Neural progenitor cell (in vitro differentiated cells): Measurements from ENCODE around the gene CASTOR1. TPM values are rescaled to one million over a fixed set of nuclear protein-coding genes. Genes with fewer than 3 reads are reported as not detected.

ENCODE experiments used
- DNase-seq: peaks from one replicate; pipeline ENCODE4 v3.0.0-alpha.2; 2016; ENCODE audit warnings: low spot score
- H2AFZ ChIP-seq: fragments of 200-600 bp; sonication (generic); replicated peaks from 2 replicates; pipeline ENCODE4 v1.6.1; 2016; ENCODE audit warnings: antibody characterized with exemption
- H3F3A ChIP-seq: fragments of 200-600 bp; sonication (generic); 2 replicates; pipeline ENCODE4 v1.6.1; 2016; ENCODE audit warnings: antibody characterized with exemption, low read depth
- H3K27ac ChIP-seq: fragments of 200-600 bp; sonication (generic); 2 replicates; pipeline ENCODE4 v1.5.1; 2016; ENCODE audit warnings: mild to moderate bottlenecking
- H3K27me3 ChIP-seq: fragments of 200-600 bp; sonication (generic); 2 replicates; pipeline ENCODE4 v1.6.1; 2016; ENCODE audit warnings: mild to moderate bottlenecking, moderate library complexity
- H3K36me3 ChIP-seq: fragments of 200-600 bp; sonication (generic); 2 replicates; pipeline ENCODE4 v1.5.1; 2016
- H3K4me1 ChIP-seq: fragments of 200-600 bp; sonication (generic); 2 replicates; pipeline ENCODE4 v1.6.1; 2016; ENCODE audit warnings: mixed run types
- H3K4me2 ChIP-seq: fragments of 200-600 bp; sonication (generic); 2 replicates; pipeline ENCODE4 v1.6.1; 2016
- H3K4me3 ChIP-seq: fragments of 200-600 bp; sonication (generic); 2 replicates; pipeline ENCODE4 v1.5.1; 2016
- H3K79me2 ChIP-seq: fragments of 200-600 bp; sonication (generic); 2 replicates; pipeline ENCODE4 v1.6.1; 2016; ENCODE audit warnings: low read depth
- H3K9ac ChIP-seq: fragments of 200-600 bp; sonication (generic); 2 replicates; pipeline ENCODE4 v1.6.1; 2016
- H3K9me3 ChIP-seq: fragments of 200-600 bp; sonication (generic); 2 replicates; pipeline ENCODE4 v1.5.1; 2016; ENCODE audit warnings: low read depth
- H4K20me1 ChIP-seq: fragments of 200-600 bp; sonication (generic); 2 replicates; pipeline ENCODE4 v1.6.1; 2016; ENCODE audit warnings: low read depth
- H3K27ac Mint-ChIP-seq: 3 replicates; pipeline ENCODE4 v1.8.0; 2021; ENCODE audit warnings: mixed read lengths
- H3K27me3 Mint-ChIP-seq: 2 replicates; pipeline ENCODE4 v1.8.0; 2022; ENCODE audit warnings: low read depth, mild to moderate bottlenecking, inconsistent platforms, moderate library complexity, mixed read lengths; ENCODE audit not compliant: insufficient read depth
- H3K36me3 Mint-ChIP-seq: 3 replicates; pipeline ENCODE4 v1.8.0; 2021; ENCODE audit warnings: mixed read lengths
- H3K4me1 Mint-ChIP-seq: 3 replicates; pipeline ENCODE4 v1.8.0; 2021; ENCODE audit warnings: mixed read lengths
- H3K4me3 Mint-ChIP-seq: 3 replicates; pipeline ENCODE4 v1.8.0; 2021; ENCODE audit warnings: mild to moderate bottlenecking, moderate library complexity, mixed read lengths
- H3K9me3 Mint-ChIP-seq: 3 replicates; pipeline ENCODE4 v1.8.0; 2020; ENCODE audit warnings: mixed read lengths
- CTCF ChIP-seq: fragments of 200-600 bp; sonication (generic); IDR thresholded peaks from 2 replicates; pipeline ENCODE4 v1.5.1; 2017; ENCODE audit warnings: antibody characterized with exemption, mild to moderate bottlenecking
- EZH2 ChIP-seq: fragments of 200-600 bp; sonication (generic); IDR thresholded peaks from 2 replicates; pipeline ENCODE4 v1.6.1; 2017; ENCODE audit warnings: antibody characterized with exemption, mild to moderate bottlenecking, moderate library complexity
- EZH2phosphoT487 ChIP-seq: fragments of 200-600 bp; sonication (generic); IDR thresholded peaks from 2 replicates; pipeline ENCODE4 v1.6.1; 2017; ENCODE audit warnings: antibody characterized with exemption
- total RNA-seq: library from RNA; depleted of rRNA; stranded (reverse); fragments of >200 nt; gene quantifications from 2 replicates; pipeline ENCODE4 v1.2.3, GENCODE V29; 2015; ENCODE audit warnings: low replicate concordance

Gene CASTOR1
- total RNA-seq, 1 donor from 2014 or later: 6.2 TPM

GRCh38 chr22:30320021-30320556 lies 30.8 kb upstream of the CASTOR1 start:
- no peak overlapping the region for H3K4me2 ChIP-seq
- no peaks in the 10 kb centered on the region for H3K27me3 ChIP-seq
- no peaks in the 10 kb centered on the region for H3K4me1 ChIP-seq
- H3K79me2 ChIP-seq: no peaks in the 10 kb centered on the region
- H3K4me3 Mint-ChIP-seq: no peak overlapping the region
- H3K36me3 Mint-ChIP-seq: no peaks in the 10 kb centered on the region
- peaks cover 7% of the 10 kb centered on the region for H3K4me1 Mint-ChIP-seq
- no peak for DNase-seq
- no peak for TF ChIP-seq CTCF
- no peak for TF ChIP-seq EZH2
- TF ChIP-seq EZH2phosphoT487: no peak
- H3K36me3 ChIP-seq: no peaks in the 10 kb centered on the region
- no peaks in the 10 kb centered on the region for H3F3A ChIP-seq
- no peaks in the 10 kb centered on the region for H3K9me3 Mint-ChIP-seq
- H3K4me3 ChIP-seq: no peak overlapping the region
- H3K9me3 ChIP-seq: no peaks in the 10 kb centered on the region
- no peak overlapping the region for H2AFZ ChIP-seq
- H3K27me3 Mint-ChIP-seq: no peaks in the 10 kb centered on the region
- no peak overlapping the region for H3K27ac Mint-ChIP-seq
- peaks cover 18% of the 10 kb centered on the region for H4K20me1 ChIP-seq
- no peak overlapping the region for H3K27ac ChIP-seq
- no peak overlapping the region for H3K9ac ChIP-seq

DNA sequence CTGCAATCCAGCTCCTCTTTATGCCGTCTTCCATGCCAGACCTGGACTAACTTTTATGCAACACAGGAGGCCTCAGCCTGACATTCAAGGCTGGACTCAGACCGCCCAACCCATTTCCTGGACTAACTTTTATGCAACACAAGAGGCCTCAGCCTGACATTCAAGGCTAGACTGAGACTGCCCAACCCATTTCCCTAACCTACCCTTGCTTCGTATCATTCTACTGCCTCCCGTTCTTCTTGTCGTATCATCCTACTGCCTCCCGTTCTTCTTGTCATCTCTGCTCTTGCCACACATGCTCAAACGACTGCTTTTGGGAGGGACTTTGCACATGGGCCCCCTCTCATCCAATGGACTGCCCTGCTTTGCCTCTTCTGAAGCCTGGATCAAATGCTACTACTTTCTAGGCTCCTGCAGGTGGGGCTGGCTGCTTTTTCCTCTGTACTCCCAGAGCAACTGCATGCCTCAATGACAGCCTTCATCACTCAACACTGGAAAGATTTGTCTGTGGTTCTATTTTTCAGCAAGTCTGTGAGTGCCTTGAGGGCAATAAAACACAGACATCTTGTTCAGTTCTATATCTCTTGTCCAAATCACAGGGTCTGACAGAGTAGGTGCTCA lies 29.6 kb upstream of the CASTOR1 start:
- Histone ChIP-seq H4K20me1 (peaks cover 18% of the 10 kb centered on the region), H3K36me3 (no peaks in the 10 kb centered on the region), H3K4me1 (no peaks in the 10 kb centered on the region), H3K4me2 (no peak overlapping the region), H2AFZ (no peak overlapping the region), H3K9ac (no peak overlapping the region), H3K4me3 (no peak overlapping the region), H3F3A (no peaks in the 10 kb centered on the region), H3K9me3 (no peaks in the 10 kb centered on the region), H3K27ac (no peak overlapping the region), H3K27me3 (no peaks in the 10 kb centered on the region), H3K79me2 (no peaks in the 10 kb centered on the region)
- Mint-ChIP-seq H3K27me3 (no peaks in the 10 kb centered on the region), H3K9me3 (no peaks in the 10 kb centered on the region), H3K4me3 (no peak overlapping the region), H3K27ac (no peak overlapping the region), H3K36me3 (no peaks in the 10 kb centered on the region), H3K4me1 (peaks cover 4% of the 10 kb centered on the region)
- TF ChIP-seq EZH2 (no peak), EZH2phosphoT487 (no peak), CTCF (no peak)
- DNase-seq: peak; percentile 21

DNA sequence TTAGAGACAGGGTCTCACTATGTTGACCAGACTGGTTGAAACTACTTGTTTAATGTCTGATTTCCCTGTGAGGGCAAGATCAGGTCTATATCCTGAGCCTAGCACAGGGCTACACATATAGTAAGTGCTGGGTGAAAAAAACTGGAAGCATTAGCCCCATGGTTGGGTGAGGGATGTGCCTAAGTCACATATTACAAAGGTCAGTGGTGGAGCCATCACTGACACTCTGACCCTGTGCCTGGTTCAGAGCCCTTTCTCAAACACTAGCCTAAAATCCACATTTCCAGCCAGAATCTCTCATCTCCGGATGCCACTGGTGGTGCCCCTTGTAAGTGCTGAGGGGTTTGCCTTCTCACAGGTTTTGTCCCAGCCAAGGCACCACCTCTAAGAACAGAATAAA lies 28.5 kb upstream of the CASTOR1 start:
- Histone ChIP-seq H3K9me3 (no peaks in the 10 kb centered on the region), H3K4me3 (no peak overlapping the region), H3K79me2 (no peaks in the 10 kb centered on the region), H4K20me1 (peaks cover 18% of the 10 kb centered on the region), H3K4me1 (no peaks in the 10 kb centered on the region), H3F3A (no peaks in the 10 kb centered on the region), H3K4me2 (no peak overlapping the region), H3K27ac (no peak overlapping the region), H3K9ac (no peak overlapping the region), H2AFZ (no peak overlapping the region), H3K36me3 (no peaks in the 10 kb centered on the region), H3K27me3 (no peaks in the 10 kb centered on the region)
- Mint-ChIP-seq H3K4me3 (no peak overlapping the region), H3K4me1 (peaks cover 4% of the 10 kb centered on the region), H3K9me3 (no peaks in the 10 kb centered on the region), H3K27ac (no peak overlapping the region), H3K27me3 (no peaks in the 10 kb centered on the region), H3K36me3 (no peaks in the 10 kb centered on the region)
- DNase-seq: no peak
- TF ChIP-seq EZH2phosphoT487: no peak
- no peak for TF ChIP-seq CTCF
- TF ChIP-seq EZH2: no peak
